ENCODE measurements around the gene SLC25A11.
"Not testable (repeated sequence)": the region's sequence is repeated elsewhere in the genome, so short reads cannot be mapped to it uniquely, and the experiment has no call there.

Gene SLC25A11

DNA sequence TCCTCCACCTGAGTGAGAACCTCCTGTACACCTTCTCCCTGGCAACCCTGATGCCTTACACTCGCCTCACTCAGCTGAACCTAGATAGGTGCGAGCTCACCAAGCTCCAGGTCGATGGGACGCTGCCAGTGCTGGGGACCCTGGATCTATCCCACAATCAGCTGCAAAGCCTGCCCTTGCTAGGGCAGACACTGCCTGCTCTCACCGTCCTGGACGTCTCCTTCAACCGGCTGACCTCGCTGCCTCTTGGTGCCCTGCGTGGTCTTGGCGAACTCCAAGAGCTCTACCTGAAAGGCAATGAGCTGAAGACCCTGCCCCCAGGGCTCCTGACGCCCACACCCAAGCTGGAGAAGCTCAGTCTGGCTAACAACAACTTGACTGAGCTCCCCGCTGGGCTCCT lies 7.1 kb downstream of the SLC25A11 start:
- Histone ChIP-seq H3K79me2 (ENCODE audit: insufficient read depth, low read length) (no peaks in the 10 kb centered on the region), H2AFZ (ENCODE audit: low read depth, low read length, severe bottlenecking) (no peak overlapping the region), H3K9me3 (ENCODE audit: insufficient read depth, low read length) (no peaks in the 10 kb centered on the region), H3K36me3 (ENCODE audit: low read length) (no peaks in the 10 kb centered on the region), H3K9ac (ENCODE audit: low read length) (no peak overlapping the region), H3K27me3 (ENCODE audit: low read length) (no peaks in the 10 kb centered on the region), H3K4me3 (ENCODE audit: insufficient read depth, low read length, poor library complexity, severe bottlenecking) (no peak overlapping the region), H3K9me2 (replicated peaks; ENCODE audit: insufficient read depth, low read length) (no peaks in the 10 kb centered on the region), H3K4me2 (ENCODE audit: low read depth, low read length, poor library complexity, severe bottlenecking) (no peak overlapping the region), H3F3A (ENCODE audit: insufficient read depth) (0 out of 2 replicates have a peak, but pooled peaks cover 3% of the 10 kb centered on the region), H4K20me1 (ENCODE audit: low read depth, low read length) (no peaks in the 10 kb centered on the region), H3K27ac (ENCODE audit: low read depth, low read length) (no peak overlapping the region)
- no peak for TF ChIP-seq EZH2phosphoT487 (conservative IDR thresholded peaks at IDR 0.05; ENCODE audit: low read length)
- TF ChIP-seq, protein P1, sequence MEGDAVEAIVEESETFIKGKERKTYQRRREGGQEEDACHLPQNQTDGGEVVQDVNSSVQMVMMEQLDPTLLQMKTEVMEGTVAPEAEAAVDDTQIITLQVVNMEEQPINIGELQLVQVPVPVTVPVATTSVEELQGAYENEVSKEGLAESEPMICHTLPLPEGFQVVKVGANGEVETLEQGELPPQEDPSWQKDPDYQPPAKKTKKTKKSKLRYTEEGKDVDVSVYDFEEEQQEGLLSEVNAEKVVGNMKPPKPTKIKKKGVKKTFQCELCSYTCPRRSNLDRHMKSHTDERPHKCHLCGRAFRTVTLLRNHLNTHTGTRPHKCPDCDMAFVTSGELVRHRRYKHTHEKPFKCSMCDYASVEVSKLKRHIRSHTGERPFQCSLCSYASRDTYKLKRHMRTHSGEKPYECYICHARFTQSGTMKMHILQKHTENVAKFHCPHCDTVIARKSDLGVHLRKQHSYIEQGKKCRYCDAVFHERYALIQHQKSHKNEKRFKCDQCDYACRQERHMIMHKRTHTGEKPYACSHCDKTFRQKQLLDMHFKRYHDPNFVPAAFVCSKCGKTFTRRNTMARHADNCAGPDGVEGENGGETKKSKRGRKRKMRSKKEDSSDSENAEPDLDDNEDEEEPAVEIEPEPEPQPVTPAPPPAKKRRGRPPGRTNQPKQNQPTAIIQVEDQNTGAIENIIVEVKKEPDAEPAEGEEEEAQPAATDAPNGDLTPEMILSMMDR (IDR thresholded peaks at IDR 0.05; ENCODE audit: insufficient read depth, low read length, poor library complexity, severe bottlenecking), result no peak

DNA sequence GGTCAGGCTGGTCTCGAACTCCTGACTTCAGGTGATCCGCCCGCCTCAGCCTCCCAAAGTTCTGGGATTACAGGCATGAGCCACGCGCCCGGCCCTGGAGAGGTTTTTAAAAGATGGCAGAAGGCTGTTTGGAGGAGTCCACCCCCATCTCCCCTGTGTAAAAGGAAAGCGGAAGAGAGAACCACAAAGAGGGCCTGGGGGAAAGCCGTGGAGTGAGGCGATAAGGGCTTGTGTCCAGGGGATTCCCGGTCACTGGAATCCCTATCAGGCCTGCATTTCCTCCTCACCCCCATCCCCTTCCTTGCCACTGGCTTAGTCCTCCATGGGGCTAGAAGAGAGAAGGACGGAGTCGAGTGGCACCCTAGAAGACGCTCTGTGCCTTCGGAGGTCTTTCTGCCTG lies 7.9 kb downstream of the SLC25A11 start, which contains the start of gene GP1BA:
TSS of gene GP1BA (plus strand) at position 315 of the 400 bp plus-strand sequence. CDS start 328 bp downstream, outside the sequence.
- H3K36me3 ChIP-seq (ENCODE audit: low read length), result no peaks in the 10 kb centered on the region

DNA sequence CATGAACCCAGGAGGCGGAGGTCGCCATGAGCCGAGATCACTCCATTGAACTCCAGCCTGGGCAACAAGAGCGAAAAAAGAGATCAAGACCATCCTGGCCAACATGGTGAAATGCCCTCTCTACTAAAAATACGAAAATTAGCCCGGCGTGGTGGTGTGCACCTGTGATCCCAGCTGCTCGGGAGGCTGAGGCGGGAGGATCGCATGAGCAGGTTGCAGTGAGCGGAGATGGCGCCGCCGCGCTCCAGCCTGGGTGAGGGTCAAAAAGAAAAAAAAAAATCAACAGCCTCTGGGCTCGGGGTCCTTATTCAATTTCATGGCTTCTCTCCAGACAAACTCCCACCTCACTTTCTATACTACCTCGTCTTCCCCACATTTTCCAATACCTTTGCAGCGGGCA lies 11.0 kb downstream of the SLC25A11 start:
- H3K36me3 ChIP-seq (ENCODE audit: low read length), result no peaks in the 10 kb centered on the region
- no peak overlapping the region for H2AFZ ChIP-seq (ENCODE audit: low read depth, low read length, severe bottlenecking)
- no peak for TF ChIP-seq EZH2phosphoT487 (conservative IDR thresholded peaks at IDR 0.05; ENCODE audit: low read length)
- TF ChIP-seq, protein P1 (IDR thresholded peaks at IDR 0.05; ENCODE audit: insufficient read depth, low read length, poor library complexity, severe bottlenecking), result no peak
- 0 out of 2 replicates have a peak, but pooled peaks cover 3% of the 10 kb centered on the region for H3F3A ChIP-seq (ENCODE audit: insufficient read depth)
- H3K4me2 ChIP-seq (ENCODE audit: low read depth, low read length, poor library complexity, severe bottlenecking), result no peak overlapping the region
- H4K20me1 ChIP-seq (ENCODE audit: low read depth, low read length), result no peaks in the 10 kb centered on the region
- no peak overlapping the region for H3K9ac ChIP-seq (ENCODE audit: low read length)
- no peaks in the 10 kb centered on the region for H3K79me2 ChIP-seq (ENCODE audit: insufficient read depth, low read length)
- H3K27ac ChIP-seq (ENCODE audit: low read depth, low read length), result no peak overlapping the region
- H3K9me2 ChIP-seq (replicated peaks; ENCODE audit: insufficient read depth, low read length), result no peaks in the 10 kb centered on the region
- no peak overlapping the region for H3K4me3 ChIP-seq (ENCODE audit: insufficient read depth, low read length, poor library complexity, severe bottlenecking)
- no peaks in the 10 kb centered on the region for H3K9me3 ChIP-seq (ENCODE audit: insufficient read depth, low read length)
- no peaks in the 10 kb centered on the region for H3K27me3 ChIP-seq (ENCODE audit: low read length)

More for the DNA sequence above, 7.9 kb downstream of the SLC25A11 start, which contains the start of gene GP1BA:
- no peaks in the 10 kb centered on the region for H3K9me2 ChIP-seq (replicated peaks; ENCODE audit: insufficient read depth, low read length)
- TF ChIP-seq, protein P1 (IDR thresholded peaks at IDR 0.05; ENCODE audit: insufficient read depth, low read length, poor library complexity, severe bottlenecking), result no peak
- TF ChIP-seq EZH2phosphoT487 (conservative IDR thresholded peaks at IDR 0.05; ENCODE audit: low read length), result no peak
- no peak within 1 kb of the TSS for H2AFZ ChIP-seq (ENCODE audit: low read depth, low read length, severe bottlenecking)
- H3K9ac ChIP-seq (ENCODE audit: low read length), result no peak within 1 kb of the TSS
- no peak within 1 kb of the TSS for H3K4me3 ChIP-seq (ENCODE audit: insufficient read depth, low read length, poor library complexity, severe bottlenecking)
- H3K9me3 ChIP-seq (ENCODE audit: insufficient read depth, low read length), result no peaks in the 10 kb centered on the region
- H3K27me3 ChIP-seq (ENCODE audit: low read length), result no peaks in the 10 kb centered on the region
- no peaks in the 10 kb centered on the region for H3K79me2 ChIP-seq (ENCODE audit: insufficient read depth, low read length)
- no peak within 1 kb of the TSS for H3K27ac ChIP-seq (ENCODE audit: low read depth, low read length)
- no peaks in the 10 kb centered on the region for H4K20me1 ChIP-seq (ENCODE audit: low read depth, low read length)
- H3F3A ChIP-seq (ENCODE audit: insufficient read depth), result 0 out of 2 replicates have a peak, but pooled peaks cover 3% of the 10 kb centered on the region
- H3K4me2 ChIP-seq (ENCODE audit: low read depth, low read length, poor library complexity, severe bottlenecking), result no peak within 1 kb of the TSS

DNA sequence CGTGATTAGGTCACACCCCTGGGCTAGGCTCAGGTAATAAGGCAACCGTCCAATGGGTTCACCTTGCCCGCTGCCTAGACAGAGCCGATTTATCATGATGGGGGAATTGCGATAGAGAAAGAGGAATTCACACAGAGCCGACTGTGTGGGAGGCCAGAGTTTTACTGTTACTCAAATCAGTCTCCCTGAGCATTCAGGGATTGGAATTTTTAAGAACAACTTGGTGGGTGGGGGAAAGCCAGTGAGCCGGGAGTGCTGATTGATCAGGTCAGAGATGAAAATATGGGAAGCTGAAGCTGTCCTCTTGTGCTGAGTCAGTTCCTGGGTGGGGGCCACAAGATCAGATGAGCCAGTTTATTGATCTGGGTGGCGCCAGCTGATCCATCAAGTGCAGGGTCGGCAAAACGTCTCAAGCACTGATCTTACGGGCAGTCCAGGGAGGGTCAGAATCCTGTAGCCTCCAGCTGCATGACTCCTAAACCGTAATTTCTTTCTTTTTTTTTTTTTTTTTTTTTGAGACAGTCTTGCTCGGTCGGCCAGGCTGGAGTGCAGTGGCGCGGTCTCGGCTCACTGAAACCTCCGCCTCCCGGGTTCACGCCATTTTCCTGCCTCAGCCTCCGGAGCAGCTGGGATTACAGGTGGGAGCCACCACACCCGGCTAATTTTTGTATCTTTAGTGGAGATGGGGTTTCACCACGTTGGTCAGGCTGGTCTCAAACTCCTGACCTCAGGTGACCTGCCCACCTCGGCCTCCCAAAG lies 13.1 kb downstream of the SLC25A11 start:
- H3K9ac ChIP-seq (ENCODE audit: low read length); H3K79me2 ChIP-seq (ENCODE audit: insufficient read depth, low read length); H3K9me3 ChIP-seq (ENCODE audit: insufficient read depth, low read length); H3F3A ChIP-seq (ENCODE audit: insufficient read depth); H4K20me1 ChIP-seq (ENCODE audit: low read depth, low read length); H3K4me2 ChIP-seq (ENCODE audit: low read depth, low read length, poor library complexity, severe bottlenecking); H3K27me3 ChIP-seq (ENCODE audit: low read length); H3K27ac ChIP-seq (ENCODE audit: low read depth, low read length); H3K4me3 ChIP-seq (ENCODE audit: insufficient read depth, low read length, poor library complexity, severe bottlenecking); H2AFZ ChIP-seq (ENCODE audit: low read depth, low read length, severe bottlenecking); H3K9me2 ChIP-seq (replicated peaks; ENCODE audit: insufficient read depth, low read length); H3K36me3 ChIP-seq (ENCODE audit: low read length): not testable (repeated sequence)
